Vagina (tissue), 2 donors: ENCODE data around the gene AUH.

Experiments
- CTCF ChIP-seq, 3 experiments: fragments of 450-650 bp in 2 of 3; fragments of 200-600 bp in 1 of 3; sonication (generic) in 1 of 3; IDR thresholded peaks; one replicate each; pipeline ENCODE4 v1.5.1; 2017 to 2019; ENCODE audit warnings: antibody characterized with exemption in 3 of 3, mild to moderate bottlenecking in 2 of 3, moderate library complexity in 2 of 3
- POLR2A ChIP-seq, 2 donors: fragments of 450-650 bp; IDR thresholded peaks; one replicate each; pipeline ENCODE4 v1.6.1; 2017; ENCODE audit warnings: antibody characterized with exemption in 2 of 2, mild to moderate bottlenecking in 2 of 2, moderate library complexity in 2 of 2

DNA sequence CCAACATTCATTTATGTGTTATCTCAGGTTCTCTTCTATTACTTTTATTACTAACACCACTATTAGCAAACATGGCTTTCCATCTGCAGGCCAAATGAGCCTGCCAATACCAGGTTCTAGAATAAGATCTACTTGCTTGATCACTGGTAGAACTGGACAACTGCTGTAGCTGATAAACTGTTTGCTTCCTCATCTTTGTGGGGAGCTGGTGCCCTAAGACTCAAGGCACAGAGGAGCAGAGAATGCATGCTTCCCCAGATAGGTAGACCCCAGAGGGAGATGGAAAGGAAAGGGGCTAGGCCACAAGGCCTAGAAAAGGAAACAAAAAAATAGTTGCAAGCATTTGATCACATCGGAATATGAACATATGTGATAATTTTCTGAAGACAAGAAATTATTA, 30.7 kb upstream of the AUH start:
- TF ChIP-seq POLR2A (IDR thresholded peaks at IDR 0.05) = no peak
- no peak for TF ChIP-seq CTCF (IDR thresholded peaks at IDR 0.05)
